Keratinocyte (primary cell): ENCODE data around the gene GSG1. TPM values are rescaled to one million over a fixed set of nuclear protein-coding genes. Genes with fewer than 3 reads are reported as not detected.
"Not testable (repeated sequence)": the region's sequence is repeated elsewhere in the genome, so short reads cannot be mapped to it uniquely, and the experiment has no call there.

Experiments
- DNase-seq: peaks from one replicate; pipeline ENCODE4 v3.0.0-alpha.2; 2011; ENCODE audit warnings: low read depth, missing footprints, low spot score
- FAIRE-seq: peaks from 2 replicates; lab custom pipeline; 2011; peaks lifted over from hg19 to GRCh38; lab: Jason Lieb, UNC
- H2AFZ ChIP-seq: 2 replicates; pipeline ENCODE4 v1.6.0; 2012; ENCODE audit warnings: low read length, control low read depth, inconsistent platforms; ENCODE audit not compliant: control insufficient read depth
- H3K27ac ChIP-seq: 2 replicates; pipeline ENCODE4 v1.5.1; 2011; ENCODE audit warnings: low read length; ENCODE audit not compliant: control insufficient read depth, insufficient read depth
- H3K27me3 ChIP-seq: 3 replicates; pipeline ENCODE4 v1.6.0; 2011; ENCODE audit warnings: low read length; ENCODE audit not compliant: control insufficient read depth, insufficient read depth; ENCODE audit errors: extremely low read depth
- H3K36me3 ChIP-seq, 2 experiments: 2 replicates in 1 of 2; 3 replicates in 1 of 2; pipeline ENCODE4 v1.5.1; 2011; ENCODE audit warnings: low read length in 2 of 2, mild to moderate bottlenecking in 1 of 2; ENCODE audit not compliant: control insufficient read depth in 2 of 2, insufficient read depth in 2 of 2; ENCODE audit errors: extremely low read depth in 1 of 2
- H3K4me1 ChIP-seq: 3 replicates; pipeline ENCODE4 v1.5.1; 2011; ENCODE audit warnings: low read length; ENCODE audit not compliant: control insufficient read depth, insufficient read depth; ENCODE audit errors: extremely low read depth
- H3K4me2 ChIP-seq: 3 replicates; pipeline ENCODE4 v1.6.0; 2011; ENCODE audit warnings: low read depth, low read length; ENCODE audit not compliant: control insufficient read depth, insufficient read depth; ENCODE audit errors: extremely low read depth
- H3K4me3 ChIP-seq, 3 experiments: fragments of 200-600 bp in 1 of 3; sonication (generic) in 1 of 3; 2 replicates in 2 of 3; 3 replicates in 1 of 3; pipeline ENCODE4 v1.5.1; 2011 to 2016; ENCODE audit warnings: low read length in 3 of 3, mild to moderate bottlenecking in 3 of 3, control low read depth in 2 of 3, inconsistent platforms in 1 of 3, low read depth in 1 of 3, mixed read lengths in 1 of 3, mixed run types in 1 of 3, moderate library complexity in 1 of 3; ENCODE audit not compliant: control insufficient read depth in 2 of 3, insufficient read depth in 2 of 3; ENCODE audit errors: extremely low read depth in 1 of 3
- H3K79me2 ChIP-seq: 2 replicates; pipeline ENCODE4 v1.6.0; 2012; ENCODE audit warnings: low read length; ENCODE audit not compliant: control insufficient read depth, insufficient read depth
- H3K9ac ChIP-seq: 3 replicates; pipeline ENCODE4 v1.6.0; 2011; ENCODE audit warnings: low read length; ENCODE audit not compliant: control insufficient read depth, insufficient read depth; ENCODE audit errors: extremely low read depth
- H3K9me1 ChIP-seq: 3 replicates; pipeline ENCODE4 v1.6.0; 2011; ENCODE audit warnings: low read length; ENCODE audit not compliant: control insufficient read depth, insufficient read depth; ENCODE audit errors: extremely low read depth
- H3K9me3 ChIP-seq: 2 replicates; pipeline ENCODE4 v1.5.1; 2012; ENCODE audit warnings: low read depth, low read length; ENCODE audit not compliant: control insufficient read depth
- H4K20me1 ChIP-seq: 3 replicates; pipeline ENCODE4 v1.6.0; 2011; ENCODE audit warnings: low read length; ENCODE audit not compliant: control insufficient read depth, insufficient read depth; ENCODE audit errors: extremely low read depth
- EZH2 ChIP-seq: IDR thresholded peaks from one replicate; pipeline ENCODE4 v1.6.1; 2012; ENCODE audit warnings: inconsistent platforms, mild to moderate bottlenecking, low read length, moderate library complexity
- dilution Hi-C: fragments of 300-500 bp; cut with MboI; formaldehyde crosslinking; loops from one replicate; pipeline ENCODE4 v1.7.0; 2020; ENCODE audit warnings: low sequenced_read_pairs; ENCODE audit not compliant: extremely low pct_ligation_motif_present
- polyA plus RNA-seq, 5 experiments: library from polyadenylated mRNA; depleted of rRNA in 3 of 5; stranded (reverse) in 3 of 5; stranded (forward) in 1 of 5; unstranded in 1 of 5; fragments of >200 nt; gene quantifications; 1 replicate in 1 of 5; 2 replicates in 3 of 5; 3 replicates in 1 of 5; pipeline versions ENCODE4 v1.2.1 to v1.2.3, GENCODE V29; 2011 to 2012; ENCODE audit warnings: missing spikeins in 2 of 5, low read depth in 1 of 5, low replicate concordance in 1 of 5
- TF ChIP-seq, protein P1 (sequence below), 3 experiments: IDR thresholded peaks in 1 of 3; conservative IDR thresholded peaks in 1 of 3; optimal IDR thresholded peaks in 1 of 3; 2 replicates in 2 of 3; 3 replicates in 1 of 3; pipeline versions ENCODE3 to v1.5.1; 2011; ENCODE audit warnings: low read length in 3 of 3, mild to moderate bottlenecking in 3 of 3, moderate library complexity in 2 of 3, control low read depth in 1 of 3, inconsistent platforms in 1 of 3; ENCODE audit not compliant: insufficient read depth in 2 of 3; ENCODE audit errors: extremely low read depth in 1 of 3

The GSG1 gene
- polyA plus RNA-seq, 1 donor (not counting 4 experiments of a cell fraction or from before 2014, with no cell fraction given), result 0.05 TPM

DNA sequence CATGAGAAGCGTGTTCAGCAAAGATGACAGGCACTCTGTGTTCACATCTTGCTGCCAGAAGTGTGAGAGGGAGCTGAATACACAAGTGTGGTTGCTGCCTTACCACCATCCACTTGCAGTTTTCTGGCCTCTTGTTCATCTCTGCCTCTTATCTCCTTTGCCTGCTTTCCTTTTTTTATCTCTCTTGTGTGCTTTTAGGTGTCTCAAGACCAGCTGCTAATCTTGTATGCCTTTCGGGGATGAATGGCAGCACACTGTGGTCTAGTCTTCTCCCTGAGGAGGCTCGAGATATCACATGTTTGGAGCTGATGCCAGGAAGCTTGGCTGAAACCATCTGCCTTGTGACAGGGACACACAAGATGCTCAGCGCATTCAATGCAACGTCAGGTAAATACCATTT lies 42.1 kb downstream of the GSG1 start:
- FAIRE-seq, result no peak
- H3K27ac ChIP-seq, result no peak overlapping the region
- dilution Hi-C loops, result no loop called here

DNA sequence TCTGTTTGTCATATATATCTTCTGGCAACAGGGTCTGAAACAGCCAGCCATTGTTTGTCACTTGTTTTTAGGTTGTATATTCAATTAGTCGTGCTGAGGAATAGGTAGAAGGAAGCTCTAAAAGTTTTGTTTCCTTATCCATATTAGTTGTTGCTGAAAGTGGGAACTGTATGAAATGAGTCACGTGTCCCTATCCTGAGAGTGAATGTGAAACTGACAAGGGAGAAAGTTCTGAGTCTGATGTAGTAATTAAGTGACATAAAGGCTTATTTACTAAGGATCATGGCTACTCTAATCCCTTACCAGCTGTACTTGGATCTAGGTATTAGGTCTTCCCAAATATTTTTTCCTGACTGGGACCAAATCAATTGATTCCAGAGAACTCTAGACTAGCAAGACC lies 42.9 kb downstream of the GSG1 start:
- Histone ChIP-seq H3K4me2 (no peak overlapping the region), H3K4me1 (no peaks in the 10 kb centered on the region), H4K20me1 (no peaks in the 10 kb centered on the region), H3K27ac (no peak overlapping the region), H3K27me3 (no peaks in the 10 kb centered on the region), H3K9me1 (no peaks in the 10 kb centered on the region), H3K9me3 (no peaks in the 10 kb centered on the region), H2AFZ (no peak overlapping the region), H3K36me3 (peaks cover 3 to 6% of the 10 kb centered on the region in 2 experiments), H3K9ac (no peak overlapping the region), H3K79me2 (no peaks in the 10 kb centered on the region), H3K4me3 (no peak overlapping the region)
- dilution Hi-C loops, result no loop called here
- TF ChIP-seq, protein P1, sequence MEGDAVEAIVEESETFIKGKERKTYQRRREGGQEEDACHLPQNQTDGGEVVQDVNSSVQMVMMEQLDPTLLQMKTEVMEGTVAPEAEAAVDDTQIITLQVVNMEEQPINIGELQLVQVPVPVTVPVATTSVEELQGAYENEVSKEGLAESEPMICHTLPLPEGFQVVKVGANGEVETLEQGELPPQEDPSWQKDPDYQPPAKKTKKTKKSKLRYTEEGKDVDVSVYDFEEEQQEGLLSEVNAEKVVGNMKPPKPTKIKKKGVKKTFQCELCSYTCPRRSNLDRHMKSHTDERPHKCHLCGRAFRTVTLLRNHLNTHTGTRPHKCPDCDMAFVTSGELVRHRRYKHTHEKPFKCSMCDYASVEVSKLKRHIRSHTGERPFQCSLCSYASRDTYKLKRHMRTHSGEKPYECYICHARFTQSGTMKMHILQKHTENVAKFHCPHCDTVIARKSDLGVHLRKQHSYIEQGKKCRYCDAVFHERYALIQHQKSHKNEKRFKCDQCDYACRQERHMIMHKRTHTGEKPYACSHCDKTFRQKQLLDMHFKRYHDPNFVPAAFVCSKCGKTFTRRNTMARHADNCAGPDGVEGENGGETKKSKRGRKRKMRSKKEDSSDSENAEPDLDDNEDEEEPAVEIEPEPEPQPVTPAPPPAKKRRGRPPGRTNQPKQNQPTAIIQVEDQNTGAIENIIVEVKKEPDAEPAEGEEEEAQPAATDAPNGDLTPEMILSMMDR (optimal IDR thresholded peaks at IDR 0.05 in 1 of 3, IDR thresholded peaks at IDR 0.05 in 1 of 3, conservative IDR thresholded peaks at IDR 0.05 in 1 of 3; ENCODE audit: extremely low read depth in 1 of 3, insufficient read depth in 2 of 3, low read length in 3 of 3), result no peak
- no peak for TF ChIP-seq EZH2
- FAIRE-seq (no peak), DNase-seq (no peak)

More for the DNA sequence above, 42.1 kb downstream of the GSG1 start:
- H3K9ac ChIP-seq, result no peak overlapping the region
- H3K79me2 ChIP-seq, result no peaks in the 10 kb centered on the region
- no peak overlapping the region for H2AFZ ChIP-seq
- H3K9me3 ChIP-seq, result no peaks in the 10 kb centered on the region
- H3K4me1 ChIP-seq, result no peaks in the 10 kb centered on the region
- no peak for DNase-seq
- H3K4me3 ChIP-seq, result no peak overlapping the region
- no peak overlapping the region for H3K4me2 ChIP-seq
- no peaks in the 10 kb centered on the region for H4K20me1 ChIP-seq
- H3K9me1 ChIP-seq, result no peaks in the 10 kb centered on the region
- TF ChIP-seq, protein P1 (optimal IDR thresholded peaks at IDR 0.05 in 1 of 3, IDR thresholded peaks at IDR 0.05 in 1 of 3, conservative IDR thresholded peaks at IDR 0.05 in 1 of 3; ENCODE audit: extremely low read depth in 1 of 3, insufficient read depth in 2 of 3, low read length in 3 of 3), result no peak
- no peak for TF ChIP-seq EZH2
- H3K36me3 ChIP-seq, result peaks cover 3 to 6% of the 10 kb centered on the region in 2 experiments
- H3K27me3 ChIP-seq, result no peaks in the 10 kb centered on the region

DNA sequence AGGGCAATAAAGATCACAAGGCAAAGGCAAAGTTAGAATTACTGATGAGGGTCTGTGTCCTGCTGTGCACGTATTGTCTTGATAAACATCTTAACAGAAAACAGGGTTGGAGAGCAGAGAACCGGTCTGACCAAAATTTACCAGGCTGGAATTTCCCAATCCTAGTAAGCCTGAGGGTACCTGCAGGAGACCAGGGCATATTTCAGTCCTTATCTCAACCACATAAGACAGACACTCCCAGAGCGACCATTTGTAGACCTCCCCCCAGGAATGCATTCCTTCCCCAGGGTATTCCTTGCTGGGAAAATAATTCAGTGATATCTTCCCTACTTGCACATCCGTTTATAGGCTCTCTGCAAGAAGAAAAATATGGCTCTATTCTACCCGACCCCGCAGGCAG lies 49.9 kb downstream of the GSG1 start:
- H3K9me3 ChIP-seq, H3K79me2 ChIP-seq, dilution Hi-C loops, H3K9ac ChIP-seq, H3K4me2 ChIP-seq, H3K4me1 ChIP-seq, H3K9me1 ChIP-seq, DNase-seq, H3K27ac ChIP-seq, H3K27me3 ChIP-seq, H3K4me3 ChIP-seq, FAIRE-seq, H2AFZ ChIP-seq, H4K20me1 ChIP-seq, H3K36me3 ChIP-seq: not testable (repeated sequence)
